CD4-positive, CD25-positive, alpha-beta regulatory T cell (primary cell): ENCODE measurements around the gene TALDO1. TPM values are rescaled to one million over a fixed set of nuclear protein-coding genes. Genes with fewer than 3 reads are reported as not detected.

Experiments
- ATAC-seq, 2 donors: fragments of 150-1000 bp; cut with Tn5 transposase; one replicate each; pipeline ENCODE4 v1.10.0; 2021; ENCODE audit warnings: low read depth in 2 of 2, moderate number of reproducible peaks in 2 of 2, moderate library complexity in 1 of 2
- DNase-seq, 3 donors: peaks; one replicate each; pipeline versions ENCODE4 v3.0.0 to v3.0.0-alpha.2; 2012 to 2022; ENCODE audit warnings: mixed read lengths in 1 of 3
- H3K27ac ChIP-seq: one replicate; pipeline ENCODE4 v1.7.0; 2013; ENCODE audit warnings: mild to moderate bottlenecking, low read length; ENCODE audit not compliant: insufficient read depth, poor library complexity, severe bottlenecking
- H3K27me3 ChIP-seq: one replicate; pipeline ENCODE4 v1.7.0; 2013; ENCODE audit warnings: low read length; ENCODE audit not compliant: control insufficient read depth, insufficient read depth
- H3K36me3 ChIP-seq: one replicate; pipeline ENCODE4 v1.7.0; 2013; ENCODE audit warnings: mild to moderate bottlenecking, low read length, moderate library complexity; ENCODE audit not compliant: control insufficient read depth, insufficient read depth
- H3K4me1 ChIP-seq: 2 replicates; pipeline ENCODE4 v1.7.0; 2013; ENCODE audit warnings: mild to moderate bottlenecking, low read length; ENCODE audit not compliant: insufficient read depth, control insufficient read depth, poor library complexity, severe bottlenecking
- H3K4me3 ChIP-seq: one replicate; pipeline ENCODE4 v1.7.0; 2013; ENCODE audit warnings: low read depth, mild to moderate bottlenecking, low read length, moderate library complexity
- H3K9me3 ChIP-seq, 2 experiments: 1 replicate in 1 of 2; 2 replicates in 1 of 2; pipeline ENCODE4 v1.7.0; 2013; ENCODE audit warnings: low read length in 2 of 2, mild to moderate bottlenecking in 1 of 2, moderate library complexity in 1 of 2; ENCODE audit not compliant: control insufficient read depth in 2 of 2
- H3K27ac Mint-ChIP-seq, 3 donors: one replicate each; pipeline ENCODE4 v1.8.0; 2020 to 2022; ENCODE audit warnings: mild to moderate bottlenecking in 3 of 3, mixed read lengths in 3 of 3, moderate library complexity in 2 of 3
- H3K27me3 Mint-ChIP-seq: one replicate; pipeline ENCODE4 v1.8.0; 2022; ENCODE audit warnings: mild to moderate bottlenecking, mixed read lengths
- H3K36me3 Mint-ChIP-seq: one replicate; pipeline ENCODE4 v1.8.0; 2020; ENCODE audit warnings: mixed read lengths
- H3K4me1 Mint-ChIP-seq, 4 donors: one replicate each; pipeline ENCODE4 v1.8.0; 2020 to 2022; ENCODE audit warnings: mixed read lengths in 4 of 4, mild to moderate bottlenecking in 1 of 4
- H3K4me3 Mint-ChIP-seq, 4 donors: one replicate each; pipeline ENCODE4 v1.8.0; 2020 to 2022; ENCODE audit warnings: mild to moderate bottlenecking in 4 of 4, mixed read lengths in 4 of 4, moderate library complexity in 3 of 4
- H3K9me3 Mint-ChIP-seq, 7 donors: one replicate each; pipeline ENCODE4 v1.8.0; 2020 to 2022; ENCODE audit warnings: mixed read lengths in 7 of 7, mild to moderate bottlenecking in 3 of 7, moderate library complexity in 2 of 7
- polyA plus RNA-seq, 4 donors: library from polyadenylated mRNA; unstranded; fragments of 300-500 nt; fragmentation: Illumina TruSeq; gene quantifications; one replicate each; pipeline ENCODE4 v1.2.3, GENCODE V29; 2021
- total RNA-seq: library from RNA; stranded (reverse); gene quantifications from one replicate; pipeline ENCODE4 v1.2.3, GENCODE V29; 2022

TALDO1 gene
- total and polyA plus RNA-seq, 5 donors from 2014 or later = 68.3 to 274 (median 228) TPM

DNA sequence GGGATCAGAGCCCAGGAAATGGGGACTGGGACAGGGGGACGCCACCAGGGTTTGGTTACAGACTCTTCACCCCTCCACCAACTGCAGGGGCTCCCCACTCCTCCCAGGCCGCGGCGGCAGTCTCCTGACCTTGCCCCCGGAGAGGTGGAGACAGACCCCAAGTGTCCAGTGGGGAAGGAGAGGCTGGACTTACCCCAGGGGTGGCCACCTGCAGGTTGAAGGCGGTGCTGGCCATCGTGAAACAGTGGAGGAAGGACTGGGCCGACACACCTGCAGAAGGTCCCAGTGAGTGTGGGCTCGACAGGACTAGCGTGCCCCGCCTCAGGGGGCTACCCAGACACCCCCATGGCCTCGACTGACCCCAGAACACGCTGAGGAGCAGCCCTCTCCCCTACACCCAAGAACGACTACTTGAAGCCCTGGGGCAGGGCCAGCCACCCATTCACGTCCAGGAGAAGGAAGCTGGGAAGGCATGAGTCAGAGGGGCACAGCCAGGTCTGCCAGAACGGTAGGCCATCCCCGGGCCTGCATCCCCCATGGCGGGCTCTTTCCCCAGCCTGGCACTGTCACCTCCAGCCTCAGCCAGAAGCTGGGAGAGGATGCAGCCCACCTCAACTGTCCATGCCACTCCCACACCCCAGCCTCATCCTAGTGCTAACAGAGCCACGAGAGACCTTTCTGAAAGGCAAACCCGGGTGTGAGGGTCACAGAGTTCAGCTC, 27.8 kb downstream of the TALDO1 start:
- ATAC-seq (no peak), DNase-seq (no peak)
- Histone ChIP-seq H3K27me3 (no peaks in the 10 kb centered on the region), H3K27ac (no peak overlapping the region), H3K9me3 (no peaks in the 10 kb centered on the region), H3K4me1 (peaks cover 30% of the 10 kb centered on the region), H3K4me3 (no peak overlapping the region), H3K36me3 (peaks cover 5% of the 10 kb centered on the region)
- Mint-ChIP-seq H3K4me1 (peaks cover 0 to 36% (median 5%) of the 10 kb centered on the region in 4 donors), H3K36me3 (no peaks in the 10 kb centered on the region), H3K27ac (peak overlapping the region in 1 of 3 donors; percentile 51), H3K9me3 (no peaks in the 10 kb centered on the region), H3K4me3 (peak overlapping the region; percentile 67 to 90 (median 82)), H3K27me3 (no peaks in the 10 kb centered on the region)

- no peaks in the 10 kb centered on the region for H3K9me3 Mint-ChIP-seq
- H3K27me3 Mint-ChIP-seq = no peaks in the 10 kb centered on the region
- DNase-seq = no peak
Observed at GRCh38 chr11:776263-776560, 28.9 kb downstream of the TALDO1 start.

GRCh38 chr11:776561-777287, 29.5 kb downstream of the TALDO1 start:
- no peaks in the 10 kb centered on the region for H3K36me3 ChIP-seq
- no peaks in the 10 kb centered on the region for H3K36me3 Mint-ChIP-seq
- no peaks in the 10 kb centered on the region for H3K27me3 Mint-ChIP-seq
- H3K27ac Mint-ChIP-seq = peak overlapping the region in 1 of 3 donors; percentile 77
- ATAC-seq (peak; percentile 30 to 52), DNase-seq (peak in 1 of 3 donors; percentile 46)
- peak overlapping the region; percentile 67 to 93 (median 84) for H3K4me3 Mint-ChIP-seq
- H3K9me3 Mint-ChIP-seq = no peaks in the 10 kb centered on the region
- peak overlapping the region; percentile 66 for H3K27ac ChIP-seq
- no peaks in the 10 kb centered on the region for H3K9me3 ChIP-seq
- H3K27me3 ChIP-seq = no peaks in the 10 kb centered on the region
- peaks cover 30% of the 10 kb centered on the region for H3K4me1 ChIP-seq
- no peak overlapping the region for H3K4me3 ChIP-seq
- H3K4me1 Mint-ChIP-seq = peaks cover 0 to 42% (median 5%) of the 10 kb centered on the region in 4 donors

More at GRCh38 chr11:776263-776560, 28.9 kb downstream of the TALDO1 start:
- Mint-ChIP-seq H3K4me3 (peak overlapping the region; percentile 67 to 93 (median 84)), H3K27ac (peak overlapping the region in 2 of 3 donors; percentile 51 to 77), H3K36me3 (no peaks in the 10 kb centered on the region), H3K4me1 (peaks cover 0 to 39% (median 5%) of the 10 kb centered on the region in 4 donors)
- H3K4me1 ChIP-seq = peaks cover 30% of the 10 kb centered on the region
- H3K27ac ChIP-seq = no peak overlapping the region
- no peak for ATAC-seq
- no peak overlapping the region for H3K4me3 ChIP-seq
- no peaks in the 10 kb centered on the region for H3K9me3 ChIP-seq
- H3K27me3 ChIP-seq = no peaks in the 10 kb centered on the region
- H3K36me3 ChIP-seq = no peaks in the 10 kb centered on the region

DNA sequence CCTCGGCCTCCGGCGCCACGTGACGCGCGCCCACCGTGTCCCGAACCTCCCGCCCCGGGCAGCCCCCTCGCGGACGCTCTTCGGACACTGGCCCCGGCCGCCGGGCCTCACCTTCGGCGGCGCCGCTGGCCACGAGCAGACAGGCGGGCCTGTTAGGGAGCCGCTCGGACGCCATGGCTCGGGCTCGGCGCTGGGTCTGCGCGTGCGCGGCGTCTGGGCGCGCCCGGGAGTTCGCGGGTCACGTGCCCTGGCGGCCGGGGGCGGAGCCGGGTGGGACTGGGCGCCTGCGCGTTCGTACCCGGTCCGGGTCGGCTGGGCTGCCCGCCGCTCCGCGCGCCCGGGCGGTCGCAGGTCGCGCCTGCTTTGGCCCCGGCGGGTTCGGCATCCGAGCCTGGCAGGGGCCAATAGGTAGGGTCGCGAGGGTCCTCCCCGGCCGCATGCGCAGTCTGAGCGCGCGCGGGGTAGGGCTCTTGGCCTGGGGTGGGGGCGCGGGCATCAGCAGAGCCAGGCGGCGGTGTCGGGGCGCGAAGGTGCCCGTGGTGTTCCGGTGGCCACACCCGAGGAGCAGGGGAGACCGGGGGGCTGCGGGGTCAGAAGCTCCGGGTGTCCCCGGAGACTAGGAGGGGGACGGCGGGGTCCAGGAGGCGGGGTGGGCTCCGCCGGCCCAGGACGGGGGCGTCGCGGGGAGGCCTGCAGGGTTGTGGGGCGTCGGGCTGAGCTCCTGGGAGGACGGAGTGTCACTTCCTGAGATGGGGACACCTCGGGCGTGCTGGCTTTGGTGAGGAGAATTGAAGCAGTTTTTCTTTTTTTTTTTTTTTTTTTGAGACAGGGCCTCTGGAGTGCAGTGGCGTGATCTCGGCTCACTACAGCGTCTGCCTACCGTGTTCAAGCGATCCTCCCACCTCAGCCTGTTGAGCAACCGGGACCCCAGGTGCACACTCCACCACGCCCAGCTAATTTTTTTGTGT, 30.3 kb downstream of the TALDO1 start, which contains the start of gene GATD1:
GATD1 (minus strand) TSS at position 200 of the 968 bp plus-strand sequence; CDS start at position 175, 25 bp downstream.
- Histone ChIP-seq H3K36me3 (no peaks in the 10 kb centered on the region), H3K27ac (peak within 1 kb of the TSS; percentile 66), H3K9me3 (no peaks in the 10 kb centered on the region), H3K4me3 (peak within 1 kb of the TSS; percentile 32), H3K27me3 (no peaks in the 10 kb centered on the region), H3K4me1 (peaks cover 30% of the 10 kb centered on the region)
- Mint-ChIP-seq H3K36me3 (no peaks in the 10 kb centered on the region), H3K27me3 (no peaks in the 10 kb centered on the region), H3K4me1 (peaks cover 0 to 42% (median 5%) of the 10 kb centered on the region in 4 donors), H3K4me3 (peak within 1 kb of the TSS; percentile 82 to 93 (median 89)), H3K27ac (peak within 1 kb of the TSS in 2 of 3 donors; percentile 83 to 84), H3K9me3 (no peaks in the 10 kb centered on the region)
- ATAC-seq = peak; percentile 86
- DNase-seq = peak; percentile 90 to 93 (median 90)

DNA sequence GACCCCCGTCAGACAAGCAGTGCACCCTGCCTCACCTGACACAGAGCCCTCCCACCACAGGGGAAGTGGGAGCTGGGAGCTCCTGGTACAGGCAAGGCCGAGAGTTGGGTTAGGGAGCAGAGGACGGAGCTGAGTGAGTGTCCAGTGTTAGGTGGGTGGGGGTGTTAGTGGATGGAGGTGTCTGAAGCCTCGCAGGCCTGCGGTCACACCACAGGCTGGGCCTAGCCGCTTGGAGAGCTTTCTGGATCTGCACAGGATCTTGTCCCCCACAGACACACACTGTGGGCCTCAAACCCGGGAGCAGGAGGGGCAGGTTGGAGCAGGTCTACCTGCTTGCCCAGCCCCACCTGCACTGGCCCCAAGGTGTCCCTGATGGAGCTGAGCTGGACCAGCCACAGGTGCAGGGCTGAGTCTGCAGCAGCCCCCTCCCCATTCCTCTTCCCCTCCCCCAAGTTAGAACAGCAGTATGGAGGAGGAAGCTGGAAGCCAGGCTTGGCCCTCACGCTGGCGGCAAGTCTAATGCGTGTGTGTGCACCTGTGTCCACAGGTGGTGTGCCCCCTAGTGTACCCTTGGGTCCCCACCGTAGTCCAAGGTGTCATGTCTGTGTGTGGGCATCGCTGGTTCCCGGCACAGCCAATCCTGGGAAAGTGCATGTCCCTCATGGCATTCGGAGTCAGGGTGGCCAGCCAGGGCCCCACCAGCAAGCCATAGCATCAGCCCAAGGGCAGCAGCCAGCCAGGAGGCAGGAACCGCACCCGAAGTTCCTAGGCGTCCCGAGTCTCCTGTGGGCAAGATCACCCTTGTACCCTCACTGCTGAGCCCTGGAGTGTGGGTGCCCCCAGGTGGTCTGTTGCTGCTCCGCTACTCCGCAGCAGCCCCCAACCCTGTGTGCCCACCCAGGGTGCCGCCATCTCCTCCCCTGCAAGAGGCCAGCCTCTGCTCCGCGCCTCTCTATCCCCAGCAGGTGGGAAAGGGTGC, 32.0 kb downstream of the TALDO1 start:
- no peaks in the 10 kb centered on the region for H3K27me3 ChIP-seq
- DNase-seq (no peak), ATAC-seq (no peak)
- Mint-ChIP-seq H3K4me3 (peak overlapping the region; percentile 10 to 48 (median 40)), H3K9me3 (no peaks in the 10 kb centered on the region), H3K27ac (peak overlapping the region in 1 of 3 donors; percentile 20), H3K36me3 (no peaks in the 10 kb centered on the region), H3K4me1 (peaks cover 0 to 43% (median 5%) of the 10 kb centered on the region in 4 donors), H3K27me3 (no peaks in the 10 kb centered on the region)
- H3K36me3 ChIP-seq = no peaks in the 10 kb centered on the region
- H3K27ac ChIP-seq = no peak overlapping the region
- H3K4me3 ChIP-seq = no peak overlapping the region
- no peaks in the 10 kb centered on the region for H3K9me3 ChIP-seq
- peaks cover 30% of the 10 kb centered on the region for H3K4me1 ChIP-seq

- no peak overlapping the region for H3K27ac Mint-ChIP-seq
- Histone ChIP-seq H3K9me3 (no peaks in the 10 kb centered on the region), H3K4me3 (no peak overlapping the region), H3K36me3 (no peaks in the 10 kb centered on the region), H3K27ac (no peak overlapping the region), H3K27me3 (no peaks in the 10 kb centered on the region), H3K4me1 (peaks cover 30% of the 10 kb centered on the region)
- ATAC-seq = no peak
- no peaks in the 10 kb centered on the region for H3K27me3 Mint-ChIP-seq
- DNase-seq = no peak
- H3K36me3 Mint-ChIP-seq = no peaks in the 10 kb centered on the region
- H3K4me3 Mint-ChIP-seq = peak overlapping the region in 3 of 4 donors; percentile 43 to 67 (median 44)
- H3K9me3 Mint-ChIP-seq = no peaks in the 10 kb centered on the region
- peaks cover 0 to 39% (median 6%) of the 10 kb centered on the region in 4 donors for H3K4me1 Mint-ChIP-seq
Observed at GRCh38 chr11:779955-780532, 32.8 kb downstream of the TALDO1 start.
